PC-9 (cell line): Measurements from ENCODE around the gene RDH8.

ENCODE experiments used
- CTCF ChIP-seq: fragments of 200-600 bp; sonication (generic); conservative IDR thresholded peaks from 2 replicates; pipeline ENCODE4 v1.6.1; 2017; ENCODE audit warnings: mixed run types, antibody characterized with exemption, mild to moderate bottlenecking, moderate library complexity
- EZH2 ChIP-seq: fragments of 200-600 bp; sonication (generic); IDR thresholded peaks from 2 replicates; pipeline ENCODE4 v1.8.0; 2017; ENCODE audit warnings: antibody characterized with exemption, low read depth

GRCh38 chr19:9996541-9996940 lies 16.7 kb upstream of the RDH8 start:
- TF ChIP-seq CTCF: no peak
- TF ChIP-seq EZH2: no peak
